Activated CD8-positive, alpha-beta memory T cell treated with anti-CD3 and anti-CD28 coated beads, Interleukin-2, amount 50 U/mL, for 4 hours (primary cell): ENCODE measurements around the gene APBA3.

Experiments
- DNase-seq: peaks from one replicate; pipeline ENCODE4 v3.0.0-alpha.2; 2020

Gene APBA3

GRCh38 chr19:3712663-3713611 is 48.6 kb downstream of the APBA3 start:
- no peak for DNase-seq

DNA sequence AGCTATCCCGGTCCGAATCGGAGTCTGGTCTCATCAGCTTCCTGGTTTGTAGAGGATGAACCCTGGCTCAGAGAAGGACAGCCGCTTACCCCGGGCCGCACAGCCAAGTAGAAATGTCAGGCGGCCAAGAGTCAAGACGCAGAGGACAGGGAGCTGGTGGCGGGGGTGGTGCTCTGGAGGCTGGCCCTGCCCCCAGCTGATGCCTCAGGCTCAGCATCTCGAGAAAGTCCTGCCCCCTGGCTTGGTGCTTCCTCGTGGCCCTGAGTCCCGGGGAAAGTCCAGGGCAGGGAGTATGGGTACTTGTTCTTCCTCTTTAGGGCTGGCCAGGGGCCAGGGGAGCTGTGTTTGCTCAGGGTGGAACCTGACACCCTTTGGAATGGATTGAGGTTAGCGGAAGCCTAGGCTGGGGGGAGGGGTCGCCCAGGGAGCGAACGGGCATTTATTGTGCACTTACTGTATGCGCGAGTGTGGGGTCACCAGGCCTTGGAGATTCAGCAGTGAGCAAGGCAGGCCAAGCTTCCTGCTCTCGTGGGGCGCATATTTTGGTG is 51.2 kb downstream of the APBA3 start:
- no peak for DNase-seq

DNA sequence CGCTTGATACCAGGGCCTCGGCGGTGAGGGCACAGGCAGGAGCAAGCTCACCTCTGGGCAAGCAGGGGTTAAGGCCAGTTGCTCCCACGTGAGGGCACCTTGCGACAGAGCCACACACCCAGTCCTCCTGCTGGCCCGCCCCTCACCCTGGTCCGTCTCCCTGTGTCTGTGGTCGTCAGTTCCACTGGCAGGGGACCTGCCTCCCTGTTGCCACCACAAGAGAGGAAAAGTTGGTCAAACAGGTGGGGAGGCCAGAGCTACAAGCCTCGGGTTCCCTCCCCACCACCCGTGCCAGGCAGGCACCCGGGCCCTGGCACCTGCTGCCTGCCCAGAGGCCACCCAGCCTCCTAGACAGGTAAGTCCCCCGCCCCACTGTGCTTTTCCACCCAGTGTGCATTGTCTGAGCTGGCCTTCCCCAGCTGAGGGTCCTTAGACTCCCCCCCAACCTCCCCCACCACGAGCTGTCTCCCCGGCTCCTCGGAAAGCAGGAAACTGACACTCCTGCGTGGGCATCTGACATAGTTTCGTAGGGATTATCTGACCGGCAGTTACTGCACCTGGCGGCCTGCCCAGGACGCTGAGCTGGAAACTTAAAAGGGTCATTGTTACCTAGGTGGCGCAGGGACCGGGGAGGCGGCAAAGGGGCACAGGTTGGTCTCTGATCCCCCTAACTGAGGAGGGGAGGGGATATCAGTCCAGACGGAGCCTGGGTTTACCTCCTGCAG is 53.1 kb downstream of the APBA3 start, which contains the start of gene TJP3:
Gene TJP3, plus strand, starts transcription at position 178 of the 725 bp plus-strand sequence. CDS start 20,049 bp downstream, outside the sequence.
- DNase-seq: no peak

- DNase-seq: no peak
Observed at GRCh38 chr19:3707868-3708206, 53.7 kb downstream of the APBA3 start.

- no peak for DNase-seq
Observed at GRCh38 chr19:3701200-3701599, 60.3 kb downstream of the APBA3 start.
